Measurements from ENCODE around the gene CYP19A1. TPM values are rescaled to one million over a fixed set of nuclear protein-coding genes. Genes with fewer than 3 reads are reported as not detected.

The CYP19A1 gene
- total RNA-seq, 2 experiments from 2014 or later, result not detected

DNA sequence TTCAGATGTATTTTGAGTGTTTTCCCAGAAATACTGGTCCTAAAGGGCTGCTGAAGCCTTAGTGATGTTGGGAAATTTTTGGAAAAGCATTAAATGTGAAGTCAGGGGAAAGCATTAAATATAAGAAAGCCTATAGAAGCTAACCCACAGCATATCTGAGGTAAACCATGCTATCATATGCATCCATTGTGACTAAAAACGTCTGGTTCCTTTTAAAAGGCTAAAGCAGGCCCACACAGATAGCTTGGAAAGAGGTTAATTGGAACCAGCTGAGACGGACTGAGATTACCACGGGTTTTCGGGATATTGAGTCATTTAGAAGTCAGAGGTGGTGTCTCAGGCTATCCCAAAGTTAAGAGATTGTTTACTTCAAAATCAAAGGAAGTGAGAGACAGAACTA lies 78.2 kb downstream of the CYP19A1 start:
- Mint-ChIP-seq H3K27ac (no peak overlapping the region), H3K4me1 (ENCODE audit: low read depth) (no peaks in the 10 kb centered on the region), H3K9me3 (peaks cover 5% of the 10 kb centered on the region), H3K27me3 (peaks cover 6% of the 10 kb centered on the region), H3K4me3 (no peak overlapping the region), H3K36me3 (no peaks in the 10 kb centered on the region)
- DNase-seq, result no peak
- POLR2A ChIA-PET, result no interaction called here
- intact Hi-C loops (cut with micrococcal nuclease), result no loop called here
- CTCF ChIA-PET, result interaction anchor here (0.9 kb wide), 1 partner anchor 21 kb away, joined by 3 read pairs; no protein-coding TSS in a partner anchor

DNA sequence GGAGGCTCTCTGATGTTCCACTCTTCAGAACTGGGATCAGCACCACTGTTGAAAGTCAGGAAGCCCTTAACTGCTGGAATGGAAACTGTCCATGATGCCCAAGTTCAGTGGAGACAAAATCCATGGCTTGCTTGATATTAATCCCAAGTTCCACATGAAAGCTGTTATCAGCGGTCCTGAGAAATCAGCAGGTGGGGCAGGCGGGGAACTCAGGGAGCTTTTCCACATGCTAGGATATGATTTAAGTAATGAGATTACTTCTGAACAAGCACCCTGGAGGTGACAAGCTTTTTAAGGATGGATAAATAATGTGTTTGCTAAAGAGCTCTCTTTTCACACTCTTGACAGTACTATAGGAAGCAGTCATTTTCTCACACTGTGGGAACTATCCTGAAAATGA lies 82.9 kb downstream of the CYP19A1 start:
- no peak for DNase-seq
- no peaks in the 10 kb centered on the region for H3K36me3 Mint-ChIP-seq
- no peaks in the 10 kb centered on the region for H3K9me3 Mint-ChIP-seq
- no peak overlapping the region for H3K27ac Mint-ChIP-seq
- H3K4me1 Mint-ChIP-seq (ENCODE audit: low read depth), result no peaks in the 10 kb centered on the region
- CTCF ChIA-PET, result no interaction called here
- H3K27me3 Mint-ChIP-seq, result no peaks in the 10 kb centered on the region
- no peak overlapping the region for H3K4me3 Mint-ChIP-seq
- intact Hi-C loops (cut with micrococcal nuclease), result no loop called here
- POLR2A ChIA-PET, result no interaction called here

DNA sequence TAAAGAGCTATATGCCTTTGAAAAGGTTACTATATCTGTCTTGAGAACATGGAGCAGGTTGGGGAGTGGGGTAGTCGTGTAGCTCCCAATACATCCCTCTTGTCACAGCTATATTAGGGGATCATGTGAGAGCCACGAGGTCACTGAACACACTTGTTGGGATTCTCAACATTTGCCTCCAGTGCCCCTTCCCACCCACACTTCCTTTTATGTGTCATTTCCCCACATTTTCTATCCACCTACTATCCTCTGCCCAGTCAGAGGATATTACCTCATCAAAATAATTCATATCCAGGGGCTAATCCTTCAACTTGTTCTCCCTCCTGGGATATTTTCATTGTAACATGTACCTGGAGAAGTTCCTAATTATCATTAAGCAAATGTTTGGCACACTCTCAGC lies 85.0 kb downstream of the CYP19A1 start:
- intact Hi-C loops (cut with micrococcal nuclease), result no loop called here
- DNase-seq, result no peak
- Mint-ChIP-seq H3K27me3 (peaks cover 5% of the 10 kb centered on the region), H3K27ac (no peak overlapping the region), H3K36me3 (no peaks in the 10 kb centered on the region), H3K4me3 (no peak overlapping the region), H3K9me3 (no peaks in the 10 kb centered on the region), H3K4me1 (ENCODE audit: low read depth) (no peaks in the 10 kb centered on the region)
- ChIA-PET POLR2A (no interaction called here), CTCF (no interaction called here)

DNA sequence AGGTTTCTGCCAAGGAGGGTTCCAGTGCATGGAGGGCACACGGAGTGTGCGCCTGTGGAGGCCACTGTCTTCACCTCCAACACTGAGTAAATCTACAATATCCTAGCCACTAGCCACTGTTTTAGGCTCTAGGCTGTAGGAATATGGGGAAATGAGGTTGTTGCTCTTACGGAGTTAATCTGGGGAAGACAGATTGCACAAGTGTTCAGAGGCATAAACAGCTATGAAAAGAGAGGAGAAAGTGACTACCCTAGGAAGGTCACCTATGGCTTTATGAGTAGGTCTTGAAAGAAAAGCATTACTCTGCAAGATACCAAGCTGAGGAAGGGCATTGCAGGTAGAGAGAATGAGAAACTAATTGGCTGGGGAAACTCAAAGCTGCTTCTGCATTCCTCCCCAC lies 85.7 kb downstream of the CYP19A1 start:
- ChIA-PET POLR2A (no interaction called here), CTCF (no interaction called here)
- peaks cover 5% of the 10 kb centered on the region for H3K27me3 Mint-ChIP-seq
- intact Hi-C loops (cut with micrococcal nuclease), result no loop called here
- no peak overlapping the region for H3K4me3 Mint-ChIP-seq
- H3K4me1 Mint-ChIP-seq (ENCODE audit: low read depth), result no peaks in the 10 kb centered on the region
- H3K27ac Mint-ChIP-seq, result no peak overlapping the region
- H3K9me3 Mint-ChIP-seq, result no peaks in the 10 kb centered on the region
- DNase-seq, result no peak
- no peaks in the 10 kb centered on the region for H3K36me3 Mint-ChIP-seq

DNA sequence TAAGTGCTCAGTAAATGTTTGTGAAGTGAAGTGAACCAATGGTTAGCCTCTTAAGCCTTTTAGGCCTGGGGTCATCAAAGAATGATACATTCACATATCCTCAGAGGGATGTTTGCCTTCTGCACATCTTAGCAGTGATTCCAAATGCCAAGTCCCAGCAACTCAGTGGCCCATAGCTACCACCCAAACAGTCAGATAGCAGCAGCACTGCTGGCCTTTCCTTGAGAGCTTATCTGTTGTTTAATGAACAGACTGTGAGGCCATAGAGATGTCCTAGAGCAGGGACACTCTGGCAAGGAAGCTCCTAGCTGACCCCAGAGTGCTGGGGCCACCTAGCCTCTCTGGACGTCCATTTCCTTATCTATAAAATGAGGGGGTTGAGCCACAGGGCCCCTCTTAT lies 86.8 kb downstream of the CYP19A1 start:
- intact Hi-C loops (cut with micrococcal nuclease), result no loop called here
- no peak for DNase-seq
- CTCF ChIA-PET, result no interaction called here

DNA sequence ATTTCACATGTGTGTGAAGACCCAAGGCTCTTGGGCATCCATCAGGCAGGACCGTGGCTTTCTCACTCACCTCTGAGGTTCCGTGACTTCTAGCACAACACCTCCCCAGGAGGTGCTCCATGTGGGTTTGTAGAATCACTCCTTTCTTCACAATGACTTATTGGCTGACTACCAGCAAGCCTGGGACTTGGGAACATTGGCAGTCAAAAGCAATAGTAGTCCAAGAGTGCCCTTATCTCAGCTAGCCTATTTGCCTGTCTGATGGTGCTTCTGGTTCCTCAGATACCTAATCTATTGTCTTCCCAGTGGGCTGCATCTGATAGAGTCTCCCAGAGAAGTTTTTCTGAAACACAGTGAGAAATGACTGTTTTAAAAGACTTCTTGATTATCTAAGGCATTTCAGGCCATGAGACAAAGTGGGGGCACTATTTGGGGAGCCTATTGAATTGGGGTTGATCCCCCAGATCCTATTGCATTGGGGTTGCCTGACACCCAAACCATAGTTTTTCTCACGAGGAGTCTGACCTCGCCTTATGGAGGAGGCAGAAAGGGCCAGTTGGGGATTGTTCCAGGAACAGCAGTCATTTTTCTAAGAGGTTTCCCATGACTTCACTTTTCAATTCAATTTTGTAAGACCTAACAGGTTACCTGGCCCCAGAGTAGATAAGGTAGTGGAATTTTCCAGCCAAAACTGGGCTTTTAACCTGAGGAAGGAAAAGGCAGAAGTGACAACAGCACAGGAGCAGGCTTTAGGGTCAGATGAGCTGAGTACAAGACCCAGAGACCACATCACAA lies 88.0 kb downstream of the CYP19A1 start:
- ChIA-PET CTCF (no interaction called here), POLR2A (no interaction called here)
- Mint-ChIP-seq H3K27me3 (peaks cover 9% of the 10 kb centered on the region), H3K9me3 (no peaks in the 10 kb centered on the region), H3K4me1 (ENCODE audit: low read depth) (no peaks in the 10 kb centered on the region), H3K4me3 (no peak overlapping the region), H3K36me3 (no peaks in the 10 kb centered on the region), H3K27ac (no peak overlapping the region)
- intact Hi-C loops (cut with micrococcal nuclease), result no loop called here
- no peak for DNase-seq

More for the DNA sequence above, 86.8 kb downstream of the CYP19A1 start:
- H3K9me3 Mint-ChIP-seq, result no peaks in the 10 kb centered on the region
- H3K4me1 Mint-ChIP-seq (ENCODE audit: low read depth), result no peaks in the 10 kb centered on the region
- H3K27me3 Mint-ChIP-seq, result peaks cover 7% of the 10 kb centered on the region
- POLR2A ChIA-PET, result no interaction called here
- no peak overlapping the region for H3K4me3 Mint-ChIP-seq
- no peak overlapping the region for H3K27ac Mint-ChIP-seq
- H3K36me3 Mint-ChIP-seq, result no peaks in the 10 kb centered on the region

DNA sequence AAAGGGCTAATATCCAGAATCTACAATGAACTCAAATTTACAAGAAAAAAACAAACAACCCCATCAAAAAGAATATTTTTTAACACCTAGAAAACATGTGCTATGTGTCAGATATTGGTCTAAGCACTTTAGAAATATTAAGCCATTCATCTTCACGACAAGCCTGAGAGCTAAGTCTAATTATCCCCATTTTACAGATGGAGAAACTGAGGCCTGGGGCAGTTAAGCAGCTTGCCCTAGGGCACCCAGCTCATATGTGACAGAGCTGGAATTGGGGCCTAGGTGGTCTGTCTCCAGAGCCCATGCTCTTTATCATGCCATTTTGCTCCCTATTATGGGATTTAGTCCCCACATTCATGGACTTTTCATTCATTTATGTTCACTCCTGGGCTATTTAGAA lies 92.8 kb downstream of the CYP19A1 start:
- Mint-ChIP-seq H3K27me3 (peaks cover 10% of the 10 kb centered on the region), H3K4me1 (ENCODE audit: low read depth) (peaks cover 7% of the 10 kb centered on the region), H3K9me3 (no peaks in the 10 kb centered on the region), H3K27ac (no peak overlapping the region), H3K4me3 (no peak overlapping the region), H3K36me3 (no peaks in the 10 kb centered on the region)
- intact Hi-C loops (cut with micrococcal nuclease), result no loop called here
- ChIA-PET POLR2A (no interaction called here), CTCF (no interaction called here)
- no peak for DNase-seq

DNA sequence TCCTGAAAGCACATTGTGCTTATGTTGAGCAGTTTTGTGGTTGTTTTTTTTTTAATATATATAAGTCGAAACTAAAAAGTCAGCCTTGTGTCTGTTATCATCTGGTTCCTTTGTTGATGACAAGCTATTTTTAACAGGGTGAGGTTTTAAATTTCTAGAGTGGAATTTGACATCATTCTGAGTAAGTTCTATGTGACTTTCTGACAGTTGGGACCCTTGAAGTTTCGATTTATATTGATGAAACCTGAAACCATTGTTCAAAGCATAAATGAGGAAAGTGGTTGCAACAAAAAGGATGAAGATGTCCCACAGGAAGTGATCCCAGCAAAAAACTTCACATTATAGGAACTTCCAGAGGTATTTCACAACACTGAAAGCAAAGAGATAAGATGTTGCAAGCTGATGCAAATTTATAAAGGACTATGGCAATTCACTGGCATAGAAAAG lies 94.0 kb downstream of the CYP19A1 start:
- intact Hi-C loops (cut with micrococcal nuclease), result loop anchor here (5.0 kb wide), 1 partner anchor 493 kb away; the partner anchor contains the start of gene LYSMD2

DNA sequence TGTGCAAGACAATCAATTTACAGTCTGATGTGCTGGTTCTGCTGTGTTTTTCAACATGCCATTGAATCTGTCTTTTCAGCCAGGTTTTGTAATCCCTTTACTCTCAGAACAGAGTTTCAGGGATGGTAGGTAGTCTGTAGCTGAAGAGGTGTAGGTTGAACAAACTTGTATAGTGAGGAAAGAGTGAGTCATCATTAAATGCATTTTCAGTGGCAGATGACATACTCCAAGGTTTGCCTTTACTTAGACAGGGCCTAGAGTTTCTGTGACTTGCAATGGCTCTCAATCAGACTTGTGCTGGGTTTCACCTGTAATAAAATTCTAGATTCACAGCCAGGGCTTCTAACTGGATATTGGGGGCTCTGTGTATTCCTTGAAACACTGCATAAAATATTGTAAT lies 94.6 kb downstream of the CYP19A1 start:
- peaks cover 7% of the 10 kb centered on the region for H3K4me1 Mint-ChIP-seq (ENCODE audit: low read depth)
- POLR2A ChIA-PET, result no interaction called here
- H3K9me3 Mint-ChIP-seq, result no peaks in the 10 kb centered on the region
- DNase-seq, result no peak
- CTCF ChIA-PET, result no interaction called here
- no peak overlapping the region for H3K4me3 Mint-ChIP-seq
- no peaks in the 10 kb centered on the region for H3K36me3 Mint-ChIP-seq
- intact Hi-C loops (cut with micrococcal nuclease), result loop anchor here (5.0 kb wide), 1 partner anchor 494 kb away; the partner anchor contains the start of gene LYSMD2
- no peak overlapping the region for H3K27ac Mint-ChIP-seq
- H3K27me3 Mint-ChIP-seq, result peaks cover 12% of the 10 kb centered on the region

More for the DNA sequence above, 94.0 kb downstream of the CYP19A1 start:
- no peak overlapping the region for H3K4me3 Mint-ChIP-seq
- DNase-seq, result no peak
- peaks cover 7% of the 10 kb centered on the region for H3K4me1 Mint-ChIP-seq (ENCODE audit: low read depth)
- no peak overlapping the region for H3K27ac Mint-ChIP-seq
- H3K27me3 Mint-ChIP-seq, result peaks cover 11% of the 10 kb centered on the region
- CTCF ChIA-PET, result no interaction called here
- no peaks in the 10 kb centered on the region for H3K9me3 Mint-ChIP-seq
- H3K36me3 Mint-ChIP-seq, result no peaks in the 10 kb centered on the region
- POLR2A ChIA-PET, result no interaction called here

DNA sequence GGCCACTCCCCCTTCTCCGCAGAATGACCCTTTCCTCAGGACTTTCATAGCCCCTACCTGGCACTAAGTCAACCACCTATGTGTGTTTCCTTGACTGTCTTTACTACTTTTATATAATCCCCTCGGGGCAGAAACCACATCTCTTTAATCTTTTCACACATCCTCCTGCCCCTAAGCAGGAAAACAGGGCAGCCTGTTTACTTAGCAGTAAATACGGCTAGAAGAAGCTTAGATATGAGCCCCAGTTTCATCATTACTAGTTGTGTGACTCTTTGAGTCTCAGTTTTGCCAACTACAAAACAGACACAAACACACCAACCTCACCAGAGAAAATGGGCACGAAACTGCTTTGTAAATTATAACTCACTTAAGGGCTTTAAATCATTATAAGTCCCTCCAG lies 98.3 kb downstream of the CYP19A1 start:
- no peaks in the 10 kb centered on the region for H3K9me3 Mint-ChIP-seq
- no peak overlapping the region for H3K27ac Mint-ChIP-seq
- POLR2A ChIA-PET, result no interaction called here
- DNase-seq, result no peak
- no peaks in the 10 kb centered on the region for H3K36me3 Mint-ChIP-seq
- peaks cover 9% of the 10 kb centered on the region for H3K27me3 Mint-ChIP-seq
- intact Hi-C loops (cut with micrococcal nuclease), result loop anchor here (5.0 kb wide), 1 partner anchor 497 kb away; the partner anchor contains the start of gene LYSMD2
- CTCF ChIA-PET, result interaction anchor here (1.2 kb wide), 1 partner anchor 47 kb away, joined by 3 read pairs; no protein-coding TSS in a partner anchor
- H3K4me1 Mint-ChIP-seq (ENCODE audit: low read depth), result peaks cover 7% of the 10 kb centered on the region
- H3K4me3 Mint-ChIP-seq, result no peak overlapping the region

DNA sequence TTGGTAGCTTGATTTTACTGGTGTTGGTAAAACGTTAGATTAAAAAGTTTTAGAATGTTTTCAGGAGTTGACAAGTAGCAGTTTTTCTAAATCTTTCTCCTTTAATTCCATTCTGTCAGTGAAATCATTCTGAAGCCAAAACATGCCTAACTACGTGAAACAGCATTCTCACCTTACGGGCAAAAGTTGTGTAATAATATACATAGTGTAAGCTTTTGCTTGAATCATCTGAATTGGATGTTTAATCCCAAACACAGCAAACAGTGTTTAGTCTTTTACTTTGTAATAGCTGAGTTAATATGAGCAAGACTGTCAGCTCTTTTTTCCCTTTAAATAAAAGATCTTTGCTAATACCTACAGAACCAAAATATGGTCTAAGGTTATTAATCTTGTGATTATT lies 100.6 kb downstream of the CYP19A1 start:
- Mint-ChIP-seq H3K27ac (no peak overlapping the region), H3K4me1 (ENCODE audit: low read depth) (no peaks in the 10 kb centered on the region), H3K9me3 (no peaks in the 10 kb centered on the region), H3K4me3 (no peak overlapping the region), H3K27me3 (peaks cover 11% of the 10 kb centered on the region), H3K36me3 (no peaks in the 10 kb centered on the region)
- ChIA-PET POLR2A (no interaction called here), CTCF (interaction anchor here (1.3 to 1.6 kb wide), 2 partner anchors 45 to 75 kb away, joined by 5 to 7 read pairs; no protein-coding TSS in a partner anchor)
- intact Hi-C loops (cut with micrococcal nuclease), result no loop called here
- DNase-seq, result no peak

DNA sequence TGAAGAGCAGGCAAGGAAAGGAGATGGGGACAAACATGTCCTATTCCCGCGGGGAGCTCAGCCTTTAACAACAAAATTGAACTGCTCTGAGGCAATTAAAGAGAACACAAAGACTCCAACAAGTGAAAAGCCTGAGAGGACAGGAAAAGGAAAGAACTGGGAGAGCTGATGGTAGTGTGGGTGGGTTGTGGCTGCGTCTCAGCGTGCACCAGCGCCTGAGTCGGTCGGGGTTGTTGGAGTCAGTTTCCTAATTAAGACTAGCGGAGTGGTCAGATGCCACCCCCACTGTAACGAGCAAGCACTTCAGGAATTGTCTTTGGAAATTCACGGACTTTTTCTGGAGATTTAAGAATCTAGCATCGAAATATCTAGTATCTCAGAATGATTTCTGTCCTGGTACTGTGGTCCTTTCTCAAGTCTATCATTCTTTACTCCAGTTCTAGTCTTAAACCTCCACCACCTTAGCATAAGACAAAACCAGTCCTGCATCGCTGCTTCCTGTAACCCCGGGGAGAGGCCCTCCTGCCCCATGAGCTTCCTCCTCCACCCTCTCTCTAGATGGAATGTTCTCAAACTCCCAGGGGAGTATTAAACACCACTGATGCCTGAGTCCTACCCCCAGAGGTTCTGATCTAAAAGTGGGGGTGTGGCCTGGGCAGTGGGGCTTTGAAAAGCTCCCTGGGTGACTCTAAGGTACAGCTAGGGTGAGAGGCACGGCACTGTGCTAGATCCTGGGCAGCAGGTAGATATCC lies 104.0 kb downstream of the CYP19A1 start:
- Mint-ChIP-seq H3K9me3 (no peaks in the 10 kb centered on the region), H3K4me1 (ENCODE audit: low read depth) (no peaks in the 10 kb centered on the region), H3K27me3 (peaks cover 8% of the 10 kb centered on the region), H3K27ac (no peak overlapping the region), H3K4me3 (no peak overlapping the region), H3K36me3 (no peaks in the 10 kb centered on the region)
- ChIA-PET CTCF (interaction anchor here (1.2 kb wide), 1 partner anchor 41 kb away, joined by 4 read pairs; no protein-coding TSS in a partner anchor), POLR2A (no interaction called here)
- intact Hi-C loops (cut with micrococcal nuclease), result no loop called here
- no peak for DNase-seq
